PC-3 (cell line): ENCODE results near the gene FAM25G. TPM values are rescaled to one million over a fixed set of nuclear protein-coding genes. Genes with fewer than 3 reads are reported as not detected.

Experiments used
- ATAC-seq: fragments of 200-7000 bp; cut with Tn5 transposase; 2 replicates; pipeline ENCODE4 v1.9.1; 2020; ENCODE audit warnings: mild to moderate bottlenecking, moderate library complexity
- BruUV-seq: library from RNA; stranded (reverse); fragments of 400-500 nt; replicated peaks from 2 replicates; lab custom pipeline; 2021; lab: Mats Ljungman, UMichigan
- CTCF ChIA-PET: fragments of 300-600 bp; sonication (Branson Sonifier 250); formaldehyde crosslinking; loops from one replicate; lab custom pipeline; 2022; ENCODE audit warnings: antibody characterized with exemption; lab: Charles Lee
- POLR2A ChIA-PET: fragments of 300-600 bp; sonication (Branson Sonifier 250); formaldehyde crosslinking; loops from one replicate; lab custom pipeline; 2022; ENCODE audit warnings: antibody characterized with exemption; ENCODE audit not compliant: unreplicated experiment; lab: Charles Lee
- DNase-seq: peaks from one replicate; pipeline ENCODE4 v3.0.0-alpha.2; 2015
- H2AFZ ChIP-seq: fragments of 300-600 bp; sonication (generic); 2 replicates; pipeline ENCODE4 v1.6.0; 2016; ENCODE audit warnings: antibody characterized with exemption, low read length
- H3F3A ChIP-seq: fragments of 300-600 bp; sonication (generic); one replicate; pipeline ENCODE4 v1.6.0; 2017; ENCODE audit warnings: antibody characterized with exemption, low read length, control low read depth, mild to moderate bottlenecking; ENCODE audit not compliant: unreplicated experiment
- H3K27ac ChIP-seq: fragments of 300-600 bp; sonication (generic); 2 replicates; pipeline ENCODE4 v1.5.1; 2016; ENCODE audit warnings: mild to moderate bottlenecking, low read length
- H3K27me3 ChIP-seq: fragments of 300-600 bp; sonication (generic); 2 replicates; pipeline ENCODE4 v1.6.1; 2016; ENCODE audit warnings: low read length, mixed read lengths
- H3K36me3 ChIP-seq: fragments of 300-600 bp; sonication (generic); 2 replicates; pipeline ENCODE4 v1.6.1; 2016; ENCODE audit warnings: low read depth, mixed run types, low read length, mixed read lengths
- H3K4me1 ChIP-seq: fragments of 300-600 bp; sonication (generic); 2 replicates; pipeline ENCODE4 v1.5.1; 2016; ENCODE audit warnings: low read length; ENCODE audit not compliant: insufficient read depth
- H3K4me2 ChIP-seq: fragments of 300-600 bp; sonication (generic); 2 replicates; pipeline ENCODE4 v1.6.0; 2016; ENCODE audit warnings: low read length
- H3K4me3 ChIP-seq: fragments of 300-600 bp; sonication (generic); 2 replicates; pipeline ENCODE4 v1.5.1; 2016; ENCODE audit warnings: mild to moderate bottlenecking, low read length, mixed read lengths
- H3K79me2 ChIP-seq: fragments of 300-600 bp; sonication (generic); 2 replicates; pipeline ENCODE4 v1.6.1; 2017; ENCODE audit warnings: low read length, mixed read lengths
- H3K9ac ChIP-seq: fragments of 300-600 bp; sonication (generic); 2 replicates; pipeline ENCODE4 v1.6.0; 2016; ENCODE audit warnings: mild to moderate bottlenecking, low read length
- H3K9me2 ChIP-seq: fragments of 300-600 bp; sonication (generic); replicated peaks from 2 replicates; pipeline ENCODE4 v1.6.1; 2016; ENCODE audit warnings: mixed run types, low read length, mixed read lengths
- H3K9me3 ChIP-seq: fragments of 300-600 bp; sonication (generic); 2 replicates; pipeline ENCODE4 v1.6.1; 2016; ENCODE audit warnings: low read length, mixed read lengths
- H4K20me1 ChIP-seq: fragments of 300-600 bp; sonication (generic); 2 replicates; pipeline ENCODE4 v1.6.1; 2016; ENCODE audit warnings: low read length, mixed read lengths
- CTCF ChIP-seq: fragments of 300-600 bp; sonication (generic); conservative IDR thresholded peaks from 2 replicates; pipeline ENCODE4 v1.5.1; 2017; ENCODE audit warnings: antibody characterized with exemption, low read depth, mild to moderate bottlenecking, low read length
- EZH2 ChIP-seq: fragments of 300-600 bp; sonication (generic); IDR thresholded peaks from one replicate; pipeline ENCODE4 v1.6.1; 2017; ENCODE audit warnings: antibody characterized with exemption, mild to moderate bottlenecking, low read length; ENCODE audit not compliant: unreplicated experiment
- EZH2phosphoT487 ChIP-seq: fragments of 300-600 bp; sonication (generic); IDR thresholded peaks from 2 replicates; pipeline ENCODE4 v1.6.1; 2018; ENCODE audit warnings: mild to moderate bottlenecking, antibody characterized with exemption, low read length, borderline replicate concordance
- intact Hi-C: fragments of 100-400 bp; cut with micrococcal nuclease; formaldehyde crosslinking; loops from 2 replicates; pipeline ENCODE4 v1.9.0; 2023
- total RNA-seq: library from RNA; depleted of rRNA; stranded (reverse); fragments of >200 nt; gene quantifications from 2 replicates; pipeline ENCODE4 v1.2.3, GENCODE V29; 2014

The FAM25G gene
- total RNA-seq, 1 experiment from 2014 or later, result not detected

DNA sequence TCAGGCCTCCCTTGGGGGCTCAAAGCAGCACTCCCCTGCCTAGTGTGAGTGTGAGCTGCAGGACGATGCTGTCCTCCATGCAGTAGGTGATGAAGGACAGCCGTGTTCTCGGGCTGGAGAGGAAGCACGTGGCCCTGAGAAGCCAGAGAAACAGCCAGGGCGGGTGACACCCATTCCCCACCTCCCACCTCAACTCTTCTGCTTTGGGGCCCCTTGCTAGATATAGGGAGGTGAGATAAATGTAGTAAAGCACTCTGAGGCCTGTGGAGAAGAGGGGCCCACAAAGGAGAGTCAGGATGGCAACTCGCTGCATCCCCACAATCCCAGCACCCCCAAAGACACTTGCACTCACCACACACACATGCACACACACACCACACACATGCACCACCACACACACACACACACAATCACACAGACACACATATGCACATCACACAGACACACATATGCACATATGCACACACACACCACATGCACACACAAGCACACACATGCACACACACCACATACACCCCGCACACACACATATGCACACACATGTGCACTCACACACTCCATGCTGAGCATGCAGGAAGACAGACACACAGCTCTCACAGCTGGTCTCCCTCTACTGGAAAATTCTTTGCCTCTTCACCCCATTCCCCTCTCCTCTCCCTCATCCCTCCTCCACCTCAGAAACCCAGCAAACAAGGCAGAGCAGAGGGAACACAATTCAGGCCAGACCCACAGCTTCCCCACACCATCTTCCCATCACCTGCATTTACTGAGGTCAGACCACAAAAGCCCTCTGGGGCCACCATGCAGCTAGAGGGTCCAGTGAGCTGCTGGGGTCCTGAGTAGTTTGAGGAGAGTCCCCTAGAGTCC lies 38.1 kb downstream of the FAM25G start:
- Histone ChIP-seq H3K9ac (no peak overlapping the region), H3K27me3 (no peaks in the 10 kb centered on the region), H3K79me2 (no peaks in the 10 kb centered on the region), H3K9me3 (no peaks in the 10 kb centered on the region), H3K9me2 (no peaks in the 10 kb centered on the region), H2AFZ (no peak overlapping the region), H3F3A (no peaks in the 10 kb centered on the region), H3K4me2 (no peak overlapping the region), H3K27ac (no peak overlapping the region), H4K20me1 (no peaks in the 10 kb centered on the region), H3K4me3 (no peak overlapping the region), H3K4me1 (peaks cover 4% of the 10 kb centered on the region), H3K36me3 (no peaks in the 10 kb centered on the region)
- TF ChIP-seq EZH2 (no peak), EZH2phosphoT487 (no peak)
- ATAC-seq, result no peak
- intact Hi-C loops, result no loop called here
- POLR2A ChIA-PET, result no interaction called here
- BruUV-seq, result no TSS peak
- no peak for DNase-seq
- CTCF ChIA-PET, result no interaction called here

DNA sequence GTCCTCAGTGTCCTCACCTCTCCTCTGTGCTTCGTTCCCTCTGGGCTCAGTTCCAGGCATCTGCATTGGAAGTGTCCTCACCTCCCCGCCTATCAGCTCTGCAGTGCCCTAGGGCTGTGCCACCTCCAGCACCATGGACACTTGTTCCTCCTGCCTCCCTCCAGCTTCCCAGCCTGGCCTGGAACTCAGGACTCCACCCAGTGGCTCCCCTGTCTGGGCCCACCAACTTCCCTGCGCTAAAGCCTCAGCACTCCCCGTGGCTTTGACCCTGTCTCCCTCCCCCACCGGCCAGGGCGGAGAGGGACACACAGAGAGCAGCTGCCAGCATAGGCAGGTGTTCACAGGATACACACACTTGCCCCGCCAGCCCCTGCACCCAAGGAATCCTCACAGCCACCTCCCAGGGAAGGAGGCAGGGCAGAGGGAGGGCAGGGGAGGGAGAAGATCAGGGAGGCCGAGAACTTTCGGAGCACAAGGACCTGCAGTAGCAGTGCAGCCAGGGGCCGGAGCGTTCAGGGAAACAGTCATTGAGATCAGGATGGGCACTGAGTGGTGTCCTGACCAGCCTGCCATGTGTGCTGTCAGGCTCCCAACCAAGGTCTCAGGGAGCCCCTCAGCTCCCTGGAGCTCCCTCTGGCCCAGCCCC lies 38.9 kb downstream of the FAM25G start:
- H3K36me3 ChIP-seq, result no peaks in the 10 kb centered on the region
- no peaks in the 10 kb centered on the region for H3K9me3 ChIP-seq
- no peaks in the 10 kb centered on the region for H3K9me2 ChIP-seq
- POLR2A ChIA-PET, result no interaction called here
- intact Hi-C loops, result no loop called here
- H3K27ac ChIP-seq, result no peak overlapping the region
- TF ChIP-seq EZH2phosphoT487 (no peak), CTCF (no peak), EZH2 (no peak)
- H3K9ac ChIP-seq, result no peak overlapping the region
- H3K4me3 ChIP-seq, result no peak overlapping the region
- H4K20me1 ChIP-seq, result no peaks in the 10 kb centered on the region
- no peaks in the 10 kb centered on the region for H3K27me3 ChIP-seq
- no peak overlapping the region for H2AFZ ChIP-seq
- ATAC-seq (no peak), DNase-seq (no peak)
- BruUV-seq, result no TSS peak
- CTCF ChIA-PET, result no interaction called here
- no peaks in the 10 kb centered on the region for H3K4me1 ChIP-seq
- no peaks in the 10 kb centered on the region for H3K79me2 ChIP-seq
- no peak overlapping the region for H3K4me2 ChIP-seq
- H3F3A ChIP-seq, result no peaks in the 10 kb centered on the region

DNA sequence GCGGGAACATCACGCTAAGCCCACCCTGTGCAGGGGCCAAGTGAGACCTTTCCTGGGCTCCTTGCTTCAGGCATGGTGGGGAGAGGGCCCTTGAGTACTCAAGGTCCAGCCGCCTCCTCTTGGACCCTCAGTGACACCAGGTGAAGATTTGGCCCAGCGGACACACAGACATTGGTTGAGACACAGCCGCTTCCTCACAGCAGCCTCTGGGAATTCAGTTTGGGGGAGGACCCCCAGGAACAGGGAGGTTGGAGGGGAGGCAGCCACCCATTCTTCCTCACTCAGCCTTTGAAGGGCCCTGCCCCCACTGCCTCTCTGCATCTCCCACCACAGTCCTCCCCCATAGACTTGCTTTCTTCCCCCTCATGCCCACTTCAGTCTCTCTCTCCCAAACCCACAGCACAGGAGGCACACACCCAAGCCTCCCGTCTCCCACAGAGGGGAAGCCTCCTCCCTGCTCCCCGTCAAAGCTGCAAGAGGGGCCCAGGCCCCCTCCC lies 39.5 kb downstream of the FAM25G start:
- TF ChIP-seq EZH2 (no peak), CTCF (no peak)
- ChIA-PET CTCF (no interaction called here), POLR2A (no interaction called here)

More for the DNA sequence above, 39.5 kb downstream of the FAM25G start:
- no peaks in the 10 kb centered on the region for H3F3A ChIP-seq
- no peak overlapping the region for H3K9ac ChIP-seq
- H3K27me3 ChIP-seq, result no peaks in the 10 kb centered on the region
- no peaks in the 10 kb centered on the region for H3K79me2 ChIP-seq
- H3K4me3 ChIP-seq, result no peak overlapping the region
- H3K9me3 ChIP-seq, result no peaks in the 10 kb centered on the region
- H3K9me2 ChIP-seq, result no peaks in the 10 kb centered on the region
- H3K27ac ChIP-seq, result no peak overlapping the region
- no peak overlapping the region for H3K4me2 ChIP-seq
- DNase-seq (no peak), ATAC-seq (no peak)
- BruUV-seq, result no TSS peak
- no peak overlapping the region for H2AFZ ChIP-seq
- no peaks in the 10 kb centered on the region for H3K4me1 ChIP-seq
- no peaks in the 10 kb centered on the region for H3K36me3 ChIP-seq
- no peaks in the 10 kb centered on the region for H4K20me1 ChIP-seq
- intact Hi-C loops, result no loop called here
